AG10803 (cell line): ENCODE measurements around the gene GZF1.

Source experiments
- DNase-seq: peaks from one replicate; pipeline ENCODE4 v3.0.0; 2010; ENCODE audit warnings: low read depth
- H3K4me3 ChIP-seq: 2 replicates; pipeline ENCODE4 v1.5.1; 2011; ENCODE audit warnings: mild to moderate bottlenecking, low read length, control low read depth
- CTCF ChIP-seq: conservative IDR thresholded peaks from 2 replicates; pipeline ENCODE4 v1.5.1; 2011; ENCODE audit warnings: mild to moderate bottlenecking, low read length, control low read depth, inconsistent platforms

GZF1 gene

GRCh38 chr20:23369072-23369823 lies 7.3 kb downstream of the GZF1 start:
- H3K4me3 ChIP-seq: no peak overlapping the region
- DNase-seq: no peak
- no peak for TF ChIP-seq CTCF

GRCh38 chr20:23370274-23370673 lies 8.3 kb downstream of the GZF1 start:
- H3K4me3 ChIP-seq: no peak overlapping the region
- DNase-seq: no peak
- TF ChIP-seq CTCF: no peak

GRCh38 chr20:23370873-23371272 lies 8.9 kb downstream of the GZF1 start:
- TF ChIP-seq CTCF: no peak
- DNase-seq: no peak
- H3K4me3 ChIP-seq: no peak overlapping the region

- TF ChIP-seq CTCF: no peak
- no peak for DNase-seq
- H3K4me3 ChIP-seq: no peak overlapping the region
These were observed 9.5 kb downstream of the GZF1 start for GRCh38 chr20:23371496-23371895.

- no peak for DNase-seq
- TF ChIP-seq CTCF: no peak
- no peak overlapping the region for H3K4me3 ChIP-seq
These were observed 12.5 kb downstream of the GZF1 start for GRCh38 chr20:23374441-23374840.

- H3K4me3 ChIP-seq: no peak overlapping the region
- DNase-seq: no peak
- no peak for TF ChIP-seq CTCF
These were observed 13.8 kb downstream of the GZF1 start for GRCh38 chr20:23375827-23376226.

GRCh38 chr20:23379772-23380171 lies 17.8 kb downstream of the GZF1 start:
- no peak for DNase-seq
- H3K4me3 ChIP-seq: no peak overlapping the region
- no peak for TF ChIP-seq CTCF
